ENCODE measurements around the gene ZNF584.
A peak's percentile ranks its signal among the peaks of the same experiment; 100 is the strongest.
"Not testable (repeated sequence)": the region's sequence is repeated elsewhere in the genome, so short reads cannot be mapped to it uniquely, and the experiment has no call there.

The ZNF584 gene

GRCh38 chr19:58407658-58408151, 744 bp upstream of the ZNF584 start:
- no peak for DNase-seq

- DNase-seq: no peak
These were observed 751 bp downstream of the ZNF584 start for GRCh38 chr19:58409010-58409790.

- DNase-seq: no peak
These were observed 8.2 kb downstream of the ZNF584 start for GRCh38 chr19:58416604-58417003.

GRCh38 chr19:58417071-58417470, 8.6 kb downstream of the ZNF584 start:
- DNase-seq: no peak

GRCh38 chr19:58428617-58429016, 20.2 kb downstream of the ZNF584 start:
- DNase-seq: no peak

- no peak for DNase-seq
These were observed 21.3 kb downstream of the ZNF584 start for GRCh38 chr19:58429745-58430144.

- DNase-seq: no peak
These were observed 25.8 kb downstream of the ZNF584 start for GRCh38 chr19:58434217-58434616.

GRCh38 chr19:58439576-58440554, 31.4 kb downstream of the ZNF584 start, which contains the start of gene ZNF132:
TSS of gene ZNF132 (minus strand) at chr19:58440153. CDS start at chr19:58439821, 332 bp downstream.
- peak; percentile 97 for DNase-seq

GRCh38 chr19:58440556-58440955, 32.1 kb downstream of the ZNF584 start:
- DNase-seq: no peak

GRCh38 chr19:58442986-58443385, 34.5 kb downstream of the ZNF584 start:
- DNase-seq: not testable (repeated sequence)

GRCh38 chr19:58448860-58449259, 40.4 kb downstream of the ZNF584 start:
- DNase-seq: not testable (repeated sequence)

- DNase-seq: not testable (repeated sequence)
These were observed 41.5 kb downstream of the ZNF584 start for GRCh38 chr19:58449980-58450379.

- DNase-seq: peak; percentile 56
These were observed 42.5 kb downstream of the ZNF584 start for GRCh38 chr19:58450856-58451357.

- DNase-seq: peak; percentile 70
These were observed 43.1 kb downstream of the ZNF584 start, which contains the start of gene ZNF324B for GRCh38 chr19:58451358-58452101. TSS of gene ZNF324B (plus strand) at chr19:58451622. CDS start at chr19:58453702, 2,080 bp downstream.

GRCh38 chr19:58453743-58454142, 45.3 kb downstream of the ZNF584 start:
- no peak for DNase-seq

- DNase-seq: no peak
These were observed 46.9 kb downstream of the ZNF584 start for GRCh38 chr19:58455306-58455705.

- DNase-seq: no peak
These were observed 47.7 kb downstream of the ZNF584 start for GRCh38 chr19:58456111-58456510.

- peak; percentile 24 for DNase-seq
These were observed 51.6 kb downstream of the ZNF584 start for GRCh38 chr19:58460039-58460438.

GRCh38 chr19:58466089-58466759, 57.8 kb downstream of the ZNF584 start:
- no peak for DNase-seq

GRCh38 chr19:58466760-58467589, 58.5 kb downstream of the ZNF584 start, which contains the start of gene ZNF324:
TSS of gene ZNF324 (plus strand) at chr19:58467080. CDS start at chr19:58469186, 2,106 bp downstream.
- peak; percentile 86 for DNase-seq

Measured in kidney glomerular epithelial cell (primary cell).